Measurements from ENCODE around the gene SLC7A14.
A peak's percentile ranks its signal among the peaks of the same experiment; 100 is the strongest.
"Not testable (repeated sequence)": the region's sequence is repeated elsewhere in the genome, so short reads cannot be mapped to it uniquely, and the experiment has no call there.

Gene SLC7A14

GRCh38 chr3:170593634-170594033 is 7.8 kb upstream of the SLC7A14 start:
- DNase-seq (ENCODE audit: low read depth) = no peak

DNA sequence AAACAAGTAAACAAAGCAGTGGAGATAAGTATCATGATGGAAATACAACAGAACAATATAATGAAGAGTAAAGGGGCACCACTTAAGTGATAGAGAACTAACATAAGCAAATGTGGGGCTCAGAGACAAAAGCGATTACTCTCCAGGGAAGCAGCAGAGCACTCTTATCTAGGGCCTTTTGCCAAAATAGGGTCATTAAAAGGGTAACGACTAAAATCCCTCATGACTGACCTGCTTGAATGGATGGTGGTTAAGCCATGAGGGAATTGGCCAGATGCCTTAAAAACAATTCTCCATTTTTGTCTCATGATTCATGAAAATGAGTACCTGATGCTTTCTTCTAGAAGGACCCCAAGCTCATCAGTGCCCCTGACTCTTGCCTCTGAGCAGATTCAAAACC is 3.2 kb upstream of the SLC7A14 start:
- DNase-seq (ENCODE audit: low read depth) = no peak

- no peak for DNase-seq (ENCODE audit: low read depth)
Observed at GRCh38 chr3:170585008-170585936, 603 bp downstream of the SLC7A14 start.

GRCh38 chr3:170584585-170585007 is 1.3 kb downstream of the SLC7A14 start:
- peak; percentile 32 for DNase-seq (ENCODE audit: low read depth)

DNA sequence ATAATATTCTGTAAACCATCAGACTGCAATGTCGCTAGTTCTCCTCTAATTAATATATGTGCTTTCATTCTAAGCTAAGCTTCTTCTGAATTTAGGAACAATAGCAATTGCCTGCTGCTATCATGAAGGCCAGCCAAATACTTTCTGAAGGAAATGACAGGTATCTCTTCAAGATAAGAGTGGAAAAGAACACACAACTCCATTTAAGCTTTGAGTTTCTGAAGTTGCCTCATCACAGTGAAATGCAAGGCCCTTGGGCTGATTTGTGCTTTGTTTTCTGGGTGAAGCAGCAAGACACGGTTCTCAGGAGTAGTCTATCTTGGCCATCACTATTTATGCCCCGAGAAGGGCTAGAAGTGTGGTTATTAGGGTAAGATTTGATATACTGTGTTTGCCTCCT is 6.2 kb downstream of the SLC7A14 start:
- no peak for DNase-seq (ENCODE audit: low read depth)

GRCh38 chr3:170572665-170573253 is 13.1 kb downstream of the SLC7A14 start:
- DNase-seq (ENCODE audit: low read depth) = peak; percentile 83

GRCh38 chr3:170567598-170567997 is 18.3 kb downstream of the SLC7A14 start:
- not testable (repeated sequence) for DNase-seq (ENCODE audit: low read depth)

GRCh38 chr3:170566413-170566812 is 19.5 kb downstream of the SLC7A14 start:
- DNase-seq (ENCODE audit: low read depth) = no peak

- DNase-seq (ENCODE audit: low read depth) = no peak
Observed at GRCh38 chr3:170565495-170565894, 20.4 kb downstream of the SLC7A14 start.

DNA sequence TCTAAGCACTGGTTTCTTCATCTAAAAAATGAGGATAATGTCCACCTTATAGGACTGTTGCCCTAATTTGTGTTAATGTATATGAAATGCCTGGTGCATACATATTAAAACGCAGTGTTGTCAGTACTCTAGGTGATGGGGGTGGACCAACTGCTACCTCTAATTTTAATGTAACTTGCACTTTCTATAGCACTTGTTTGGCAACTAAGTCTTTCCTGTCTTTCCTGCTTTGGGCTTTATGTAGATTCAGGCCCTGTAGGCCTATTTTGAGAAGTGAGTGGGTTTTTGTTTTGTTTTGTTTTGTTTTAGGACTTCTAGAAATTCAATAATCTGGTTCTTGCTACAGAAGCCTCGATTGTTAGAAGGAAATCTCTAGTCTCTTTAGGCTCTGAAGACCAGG is 21.2 kb downstream of the SLC7A14 start:
- DNase-seq (ENCODE audit: low read depth) = no peak

- DNase-seq (ENCODE audit: low read depth) = peak; percentile 26
Observed at GRCh38 chr3:170563712-170564423, 22.0 kb downstream of the SLC7A14 start.

DNA sequence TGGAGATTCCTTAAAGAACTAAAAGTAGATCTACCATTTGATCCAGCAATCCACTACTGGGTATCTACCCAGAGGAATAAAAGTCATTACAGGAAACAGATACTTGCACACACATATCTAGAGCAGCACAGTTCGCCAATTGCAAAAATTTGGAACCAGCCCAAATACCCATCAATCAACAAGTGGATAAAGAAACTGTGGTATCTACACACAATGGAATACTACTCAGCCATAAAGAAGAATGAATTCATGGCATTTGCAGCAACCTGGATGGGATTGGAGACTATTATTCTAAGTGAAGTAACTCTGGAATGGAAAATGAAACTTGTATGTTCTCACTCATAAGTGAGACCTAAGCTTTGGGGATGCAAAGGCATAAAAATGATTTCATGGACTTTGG is 23.8 kb downstream of the SLC7A14 start:
- DNase-seq (ENCODE audit: low read depth) = no peak

GRCh38 chr3:170560717-170561382 is 25.0 kb downstream of the SLC7A14 start:
- no peak for DNase-seq (ENCODE audit: low read depth)

GRCh38 chr3:170560296-170560695 is 25.6 kb downstream of the SLC7A14 start:
- no peak for DNase-seq (ENCODE audit: low read depth)

GRCh38 chr3:170558427-170558826 is 27.4 kb downstream of the SLC7A14 start:
- DNase-seq (ENCODE audit: low read depth) = no peak

- DNase-seq (ENCODE audit: low read depth) = peak; percentile 39
Observed at GRCh38 chr3:170555329-170555728, 30.5 kb downstream of the SLC7A14 start.

GRCh38 chr3:170553788-170554757 is 31.8 kb downstream of the SLC7A14 start:
- DNase-seq (ENCODE audit: low read depth) = peak; percentile 19

- no peak for DNase-seq (ENCODE audit: low read depth)
Observed at GRCh38 chr3:170551252-170551651, 34.6 kb downstream of the SLC7A14 start.

DNA sequence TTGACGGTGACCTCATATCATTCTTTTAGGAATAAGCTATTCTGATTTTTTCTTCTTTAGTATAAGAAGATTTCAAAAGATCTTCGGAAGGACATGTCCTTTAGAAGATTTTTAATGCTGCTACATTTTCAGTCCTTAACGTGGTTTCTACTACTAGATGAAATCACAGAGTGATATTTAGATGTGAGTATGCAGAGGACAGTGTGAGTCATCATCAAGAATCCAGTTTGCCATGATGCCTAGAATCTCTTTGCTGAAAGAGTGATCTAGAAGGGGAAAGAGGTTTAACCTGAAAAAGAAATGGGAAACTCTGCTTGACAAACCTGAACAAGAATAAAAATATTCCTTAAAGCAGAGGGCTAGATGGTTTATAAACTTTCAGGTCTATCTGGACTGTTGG is 43.2 kb downstream of the SLC7A14 start:
- DNase-seq (ENCODE audit: low read depth) = no peak

DNA sequence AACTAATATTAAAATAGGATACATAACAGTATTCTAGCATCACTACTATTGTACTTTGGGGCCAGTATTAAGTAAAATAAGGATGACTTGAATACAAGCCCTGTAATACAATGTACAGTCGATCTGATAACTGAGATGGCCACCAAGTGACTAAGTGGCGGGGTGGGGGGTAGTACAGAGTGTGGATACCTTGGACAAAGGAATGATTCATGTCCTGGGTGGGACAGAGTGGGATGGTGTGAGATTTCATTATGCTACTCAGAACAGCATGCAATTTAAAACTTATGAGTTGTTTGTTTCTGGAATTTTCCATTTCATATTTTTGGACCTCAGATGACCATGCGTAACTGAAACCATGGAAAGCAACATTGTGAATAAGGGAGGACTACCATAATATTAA is 46.0 kb downstream of the SLC7A14 start:
- DNase-seq (ENCODE audit: low read depth) = no peak

DNA sequence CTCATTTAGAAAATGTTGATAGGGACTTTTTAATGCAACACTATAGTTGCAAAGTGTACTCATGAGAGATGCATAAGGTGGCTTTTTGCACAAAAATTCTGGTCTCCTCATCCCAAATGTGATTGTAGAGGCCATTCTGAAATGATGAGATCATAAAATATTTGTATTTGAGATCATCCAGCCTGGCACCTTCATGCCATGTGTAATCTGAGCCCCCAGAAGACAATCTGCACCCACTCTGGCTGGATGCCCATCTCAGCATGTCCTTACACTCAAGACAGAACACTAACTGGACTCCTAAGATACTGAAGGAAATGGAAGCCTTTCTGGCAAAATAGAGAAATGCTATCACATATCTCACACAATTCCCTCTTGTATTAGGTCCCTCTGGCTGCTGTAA is 49.2 kb downstream of the SLC7A14 start:
- DNase-seq (ENCODE audit: low read depth) = no peak
